HT1080 (cell line): Measurements from ENCODE around the gene SFSWAP. TPM values are rescaled to one million over a fixed set of nuclear protein-coding genes. Genes with fewer than 3 reads are reported as not detected.
A peak's percentile ranks its signal among the peaks of the same experiment; 100 is the strongest.
"Not testable (repeated sequence)": the region's sequence is repeated elsewhere in the genome, so short reads cannot be mapped to it uniquely, and the experiment has no call there.

Experiments
- DNase-seq: peaks from one replicate; pipeline ENCODE4 v3.0.0-alpha.2; 2015; ENCODE audit warnings: low read depth
- total RNA-seq: library from RNA; depleted of rRNA; stranded (reverse); fragments of >200 nt; shearing (Covaris generic); gene quantifications from 2 replicates; pipeline ENCODE4 v1.2.3, GENCODE V29; 2014

Gene SFSWAP
- total RNA-seq, 1 experiment from 2014 or later, result 31.0 TPM

GRCh38 chr12:131735153-131735456 lies 24.2 kb downstream of the SFSWAP start:
- no peak for DNase-seq

- DNase-seq, result no peak
These were observed 24.9 kb downstream of the SFSWAP start for GRCh38 chr12:131735476-131736445.

DNA sequence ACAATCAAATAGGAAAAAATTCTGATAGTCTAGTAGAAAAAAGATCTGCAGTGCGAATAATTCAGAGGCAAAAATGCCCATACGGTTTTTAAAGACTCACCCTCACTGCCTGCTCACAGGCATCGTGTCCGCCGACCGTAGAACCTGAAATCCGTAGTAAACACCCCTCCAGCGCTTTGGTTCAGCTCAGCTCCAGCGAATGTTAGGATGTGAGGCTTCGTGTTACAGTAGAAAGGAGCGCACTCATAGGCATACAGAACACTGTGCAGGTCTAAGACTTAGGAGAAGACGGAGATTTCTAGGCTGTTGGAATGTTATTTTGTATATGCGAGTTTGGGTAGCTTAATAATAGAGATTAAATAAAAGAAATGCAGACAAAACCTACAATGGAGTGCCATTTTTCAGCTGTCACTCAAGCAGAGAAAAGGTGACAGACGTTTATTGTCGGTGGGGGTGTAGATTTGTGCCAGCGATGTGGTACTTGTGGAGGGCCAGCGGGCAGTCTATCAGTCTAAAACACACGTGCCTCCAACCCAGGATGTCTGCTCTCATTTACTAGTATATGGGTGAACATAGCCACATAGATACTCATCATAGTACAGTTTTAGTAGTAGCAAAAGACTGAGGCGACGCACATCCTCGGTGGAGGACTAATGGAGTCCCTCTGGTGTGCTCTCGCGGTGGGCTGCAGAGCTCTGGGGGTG lies 25.7 kb downstream of the SFSWAP start:
- no peak for DNase-seq

GRCh38 chr12:131737150-131737827 lies 26.4 kb downstream of the SFSWAP start:
- peak; percentile 87 for DNase-seq

DNA sequence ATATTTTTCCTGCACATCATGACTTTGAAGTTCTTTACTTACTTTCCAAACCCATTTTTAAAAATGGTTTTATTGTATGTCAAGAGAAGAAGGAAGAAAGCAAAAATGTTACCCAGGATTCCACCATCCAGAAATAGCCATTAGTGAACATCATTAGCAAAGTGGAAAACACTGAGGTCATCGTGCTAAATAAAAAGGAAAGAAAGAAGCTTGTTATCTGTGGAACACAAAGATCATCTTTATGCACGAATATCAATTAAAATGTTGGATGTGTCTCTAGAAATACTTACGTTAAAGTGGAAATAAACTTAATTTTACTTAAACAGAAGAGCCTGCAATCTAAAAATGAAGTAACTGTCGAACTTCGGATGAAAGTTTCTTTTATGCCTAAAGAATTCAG lies 27.3 kb downstream of the SFSWAP start:
- no peak for DNase-seq

GRCh38 chr12:131740626-131741025 lies 29.7 kb downstream of the SFSWAP start:
- DNase-seq, result no peak

GRCh38 chr12:131742761-131743160 lies 31.9 kb downstream of the SFSWAP start:
- not testable (repeated sequence) for DNase-seq

DNA sequence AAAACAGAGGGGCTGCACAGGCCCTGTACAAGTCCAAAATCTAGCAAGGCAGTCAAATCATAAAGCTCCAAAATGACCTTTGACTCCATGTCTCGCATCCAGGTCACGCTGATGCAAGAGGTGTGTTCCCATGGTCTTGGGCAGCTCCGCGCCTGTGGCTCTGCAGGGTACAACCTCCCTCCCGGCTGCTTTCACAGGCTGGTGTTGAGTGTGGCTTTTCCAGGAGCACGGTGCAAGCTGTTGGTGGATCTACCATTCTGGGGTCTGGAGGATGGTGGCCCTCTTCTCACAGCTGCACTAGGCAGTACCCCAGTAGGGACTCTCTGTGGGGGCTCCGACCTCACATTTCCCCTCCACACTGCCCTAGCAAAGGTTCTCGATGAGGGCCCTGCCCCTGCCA lies 32.5 kb downstream of the SFSWAP start:
- DNase-seq, result not testable (repeated sequence)

GRCh38 chr12:131743880-131744279 lies 33.0 kb downstream of the SFSWAP start:
- DNase-seq, result not testable (repeated sequence)

DNA sequence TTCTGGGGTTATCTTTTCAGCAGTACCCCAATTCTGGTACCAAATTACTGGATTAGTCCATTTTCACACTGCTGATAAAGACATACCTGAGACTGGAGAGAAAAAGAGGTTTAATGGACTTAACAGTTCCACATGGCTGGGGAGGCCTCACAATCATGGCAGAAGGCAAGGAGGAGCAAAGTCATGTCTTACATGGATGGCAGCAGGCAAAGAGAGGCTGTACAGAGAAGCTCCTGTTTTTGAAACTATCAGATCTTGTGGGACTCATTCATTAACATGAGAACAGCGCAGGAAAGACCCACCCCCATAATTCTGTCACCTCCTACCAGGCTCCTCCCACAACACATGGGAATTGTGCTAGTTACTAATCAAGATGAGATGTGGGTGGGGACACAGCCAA lies 33.8 kb downstream of the SFSWAP start:
- not testable (repeated sequence) for DNase-seq

DNA sequence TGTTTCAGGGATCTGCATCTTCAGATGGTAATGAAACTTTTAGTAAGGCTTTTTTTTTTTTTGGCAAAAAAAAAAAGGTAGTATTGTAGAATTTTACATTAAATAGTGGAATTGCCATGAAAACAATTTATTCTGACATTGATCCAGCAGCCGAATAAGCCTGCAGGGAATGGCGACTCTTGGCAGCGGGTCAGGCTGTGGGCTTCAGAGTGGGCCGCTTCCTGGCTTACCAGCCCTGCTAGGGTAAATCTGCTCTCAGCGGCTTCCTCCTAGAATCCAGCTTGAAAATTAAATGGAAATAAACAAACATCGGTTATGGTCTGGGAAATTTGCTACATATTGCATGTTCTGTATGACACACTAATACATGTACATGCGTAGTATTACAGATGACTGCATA lies 34.8 kb downstream of the SFSWAP start:
- no peak for DNase-seq

GRCh38 chr12:131747276-131748177 lies 36.6 kb downstream of the SFSWAP start:
- DNase-seq, result no peak

DNA sequence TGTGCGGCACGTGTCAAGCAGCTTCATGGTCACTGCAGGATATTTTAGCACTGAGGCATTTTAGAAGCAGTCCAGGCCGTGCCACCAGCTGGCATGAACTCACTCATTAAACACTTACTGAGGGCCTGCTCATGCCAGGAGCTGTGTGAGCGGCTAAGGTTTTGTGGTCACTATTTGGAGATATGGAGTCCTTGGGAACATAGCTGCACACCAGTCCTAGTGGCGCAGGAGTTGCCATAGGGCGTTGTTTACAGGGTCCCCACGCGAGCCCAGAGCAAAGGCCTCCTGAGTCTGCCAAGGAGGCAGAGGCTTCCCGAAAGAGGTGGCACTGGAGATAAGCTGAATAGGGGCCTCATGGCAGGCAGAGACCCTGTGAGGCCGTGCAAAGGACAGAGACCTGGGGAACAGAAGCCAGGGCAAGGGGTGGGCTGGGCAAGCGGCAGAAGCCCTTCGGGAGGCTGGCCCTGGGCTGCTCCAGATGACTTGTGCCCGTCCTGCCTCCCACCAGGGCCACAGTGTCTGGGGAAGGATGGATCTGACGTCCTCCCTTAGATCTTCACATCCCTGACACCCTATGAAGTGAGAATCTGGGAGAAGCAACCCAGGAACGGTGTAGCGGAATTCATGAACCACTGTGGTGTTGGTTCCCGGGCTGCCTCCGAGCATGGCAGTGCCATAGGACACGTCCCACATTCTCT lies 38.9 kb downstream of the SFSWAP start:
- DNase-seq, result no peak

DNA sequence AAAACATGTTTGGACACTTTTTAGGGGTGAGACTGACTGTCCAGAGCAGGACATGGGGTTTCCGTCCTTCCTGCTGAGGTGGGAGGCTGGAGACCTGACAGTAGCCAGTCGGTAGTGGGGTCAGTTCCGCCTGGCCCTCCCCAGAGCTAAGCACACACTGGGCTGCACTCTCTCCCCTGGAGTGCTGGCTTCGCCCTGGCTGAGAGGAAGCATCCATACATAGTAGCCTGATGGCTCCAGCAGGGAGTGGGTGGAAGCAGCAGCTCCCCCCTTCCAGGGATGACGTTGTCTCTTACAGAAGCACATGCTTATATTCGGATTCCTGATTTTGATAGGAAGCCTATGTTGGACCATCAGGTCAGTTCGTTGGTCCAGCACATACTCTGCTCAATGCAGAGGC lies 40.4 kb downstream of the SFSWAP start:
- no peak for DNase-seq

GRCh38 chr12:131752451-131752850 lies 41.6 kb downstream of the SFSWAP start:
- DNase-seq, result no peak

DNA sequence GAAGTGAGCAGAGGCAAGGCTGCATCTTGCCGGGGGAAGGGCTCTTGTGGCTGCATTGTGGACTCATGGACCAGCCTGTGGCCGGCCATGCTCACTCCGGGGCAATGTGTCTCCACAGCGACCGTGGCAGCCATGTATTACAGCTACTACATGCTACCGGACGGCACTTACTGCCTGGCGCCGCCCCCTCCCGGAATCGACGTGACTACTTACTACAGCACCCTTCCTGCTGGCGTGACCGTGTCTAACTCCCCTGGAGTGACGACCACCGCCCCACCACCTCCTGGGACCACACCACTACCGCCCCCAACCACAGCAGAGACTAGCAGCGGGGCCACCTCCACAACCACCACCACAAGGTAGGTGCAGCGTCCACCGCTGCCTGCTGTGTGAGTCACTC lies 42.1 kb downstream of the SFSWAP start:
- DNase-seq, result no peak

DNA sequence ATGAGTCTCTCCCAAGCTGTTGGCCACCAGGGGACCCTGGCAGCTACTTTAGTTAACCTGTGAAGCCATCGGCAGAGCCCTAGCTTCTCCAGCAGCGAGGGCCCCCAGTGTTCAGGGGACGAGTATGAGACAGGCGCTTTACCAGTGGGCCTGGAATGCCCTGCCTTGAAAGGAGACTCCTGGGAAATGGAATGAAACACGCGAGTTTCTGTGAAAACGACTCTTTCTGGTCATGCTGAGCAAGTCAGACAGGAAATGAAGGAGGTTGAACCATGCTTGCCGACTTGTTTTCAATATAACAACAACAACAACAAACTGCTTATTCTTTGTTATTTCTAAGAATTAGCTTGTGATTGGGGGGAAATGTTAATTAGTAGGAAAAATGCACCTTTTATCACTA lies 42.9 kb downstream of the SFSWAP start:
- DNase-seq, result no peak

DNA sequence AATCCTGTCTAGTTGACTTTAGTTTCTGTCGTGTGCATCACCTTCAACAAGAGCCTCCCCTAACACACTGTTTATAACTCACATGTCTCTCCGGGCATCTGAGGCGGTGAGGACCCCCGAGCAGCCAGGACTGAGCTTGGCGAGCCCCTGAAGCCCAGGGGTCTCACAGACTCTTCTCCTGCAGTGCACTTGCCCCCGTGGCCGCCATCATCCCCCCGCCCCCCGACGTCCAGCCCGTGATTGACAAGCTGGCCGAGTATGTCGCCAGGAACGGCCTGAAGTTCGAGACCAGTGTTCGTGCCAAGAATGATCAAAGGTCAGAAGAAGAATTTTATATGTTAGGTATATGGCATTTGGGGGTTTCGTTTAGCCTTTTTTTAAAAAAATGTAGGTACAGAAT lies 43.3 kb downstream of the SFSWAP start:
- no peak for DNase-seq

DNA sequence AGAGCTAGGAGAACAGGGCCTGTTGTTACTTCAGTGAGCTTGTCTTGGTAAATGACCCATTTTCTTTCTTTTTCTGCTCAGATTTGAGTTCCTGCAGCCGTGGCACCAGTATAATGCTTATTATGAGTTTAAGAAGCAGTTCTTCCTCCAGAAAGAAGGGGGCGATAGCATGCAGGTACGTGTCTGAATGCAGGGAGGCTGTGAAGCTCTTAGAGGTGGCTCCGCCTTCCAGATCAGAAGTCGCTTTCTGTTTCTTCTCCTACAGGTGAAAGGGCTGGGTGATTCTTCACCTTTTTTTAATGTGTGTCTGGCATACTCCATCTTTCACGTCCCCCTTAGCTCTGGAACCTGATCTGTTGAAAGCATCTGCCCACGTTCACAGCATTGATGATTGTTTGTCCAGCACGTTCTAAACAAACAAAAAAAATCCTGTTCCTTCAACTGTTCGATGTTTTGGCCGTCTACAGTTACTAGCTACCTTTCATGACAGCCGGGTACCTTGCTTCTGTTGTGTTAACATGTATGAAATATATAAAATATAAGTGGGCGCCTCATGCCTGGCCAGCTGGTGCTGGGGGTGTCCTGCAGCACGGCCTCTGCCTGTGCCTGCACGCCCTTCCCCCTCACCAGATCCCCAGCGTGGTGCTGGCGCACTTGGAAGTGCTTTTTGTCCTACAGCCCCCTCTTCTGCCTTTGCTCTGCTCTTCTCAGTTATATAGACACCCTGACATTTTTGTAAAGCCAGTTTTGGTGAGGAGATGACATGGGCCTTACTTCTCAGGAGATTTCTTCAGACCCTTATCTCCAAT lies 44.6 kb downstream of the SFSWAP start:
- DNase-seq, result peak; percentile 23

GRCh38 chr12:131756441-131756840 lies 45.6 kb downstream of the SFSWAP start:
- DNase-seq, result no peak
